Measurements from ENCODE around the gene HOOK2.

DNA sequence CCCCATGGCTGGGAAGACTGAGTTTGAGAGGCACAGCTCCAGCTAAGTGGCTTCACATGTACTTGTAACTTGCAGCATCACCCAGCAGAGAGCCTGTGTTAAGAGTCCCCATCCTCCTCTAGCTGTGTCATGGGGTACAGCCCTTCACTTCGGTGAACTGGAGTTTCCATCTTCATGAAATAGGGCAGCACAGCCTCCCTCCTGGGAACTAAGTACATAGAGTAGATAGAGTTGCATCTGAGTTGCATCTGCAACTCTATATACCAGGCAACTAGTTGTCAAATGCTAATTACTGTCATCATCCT lies 25.1 kb upstream of the HOOK2 start:
- TF ChIP-seq POLR2AphosphoS5 (IDR thresholded peaks at IDR 0.05), result no peak
- TF ChIP-seq, protein P1, sequence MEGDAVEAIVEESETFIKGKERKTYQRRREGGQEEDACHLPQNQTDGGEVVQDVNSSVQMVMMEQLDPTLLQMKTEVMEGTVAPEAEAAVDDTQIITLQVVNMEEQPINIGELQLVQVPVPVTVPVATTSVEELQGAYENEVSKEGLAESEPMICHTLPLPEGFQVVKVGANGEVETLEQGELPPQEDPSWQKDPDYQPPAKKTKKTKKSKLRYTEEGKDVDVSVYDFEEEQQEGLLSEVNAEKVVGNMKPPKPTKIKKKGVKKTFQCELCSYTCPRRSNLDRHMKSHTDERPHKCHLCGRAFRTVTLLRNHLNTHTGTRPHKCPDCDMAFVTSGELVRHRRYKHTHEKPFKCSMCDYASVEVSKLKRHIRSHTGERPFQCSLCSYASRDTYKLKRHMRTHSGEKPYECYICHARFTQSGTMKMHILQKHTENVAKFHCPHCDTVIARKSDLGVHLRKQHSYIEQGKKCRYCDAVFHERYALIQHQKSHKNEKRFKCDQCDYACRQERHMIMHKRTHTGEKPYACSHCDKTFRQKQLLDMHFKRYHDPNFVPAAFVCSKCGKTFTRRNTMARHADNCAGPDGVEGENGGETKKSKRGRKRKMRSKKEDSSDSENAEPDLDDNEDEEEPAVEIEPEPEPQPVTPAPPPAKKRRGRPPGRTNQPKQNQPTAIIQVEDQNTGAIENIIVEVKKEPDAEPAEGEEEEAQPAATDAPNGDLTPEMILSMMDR (IDR thresholded peaks at IDR 0.05), result no peak
- TF ChIP-seq POLR2A (IDR thresholded peaks at IDR 0.05), result no peak

All from transverse colon (tissue), 4 donors.